SK-N-SH (cell line): ENCODE results near the gene MRM2. TPM values are rescaled to one million over a fixed set of nuclear protein-coding genes. Genes with fewer than 3 reads are reported as not detected.

Source experiments
- CTCF ChIA-PET: fragments of 300-600, 350-600 bp; formaldehyde crosslinking; extraction: SDS; loops from one replicate; lab custom pipeline; 2021; lab: Yijun Ruan, JAX
- POLR2A ChIA-PET: fragments of 350-600 bp; sonication (Branson Sonifier 250); formaldehyde crosslinking; extraction: SDS; loops from one replicate; lab custom pipeline; 2020; ENCODE audit warnings: antibody characterized with exemption, inconsistent platforms; lab: Yijun Ruan, JAX
- DNase-seq: peaks from one replicate; pipeline ENCODE4 v3.0.0; 2012
- H2AFZ ChIP-seq: fragments of 200-600 bp; sonication (generic); 2 replicates; pipeline ENCODE4 v1.8.1; 2016; ENCODE audit warnings: antibody characterized with exemption, mild to moderate bottlenecking, low read depth
- H3F3A ChIP-seq: fragments of 200-600 bp; sonication (generic); replicated peaks from 2 replicates; pipeline ENCODE3; 2016; ENCODE audit warnings: antibody characterized with exemption, mild to moderate bottlenecking; ENCODE audit not compliant: insufficient read depth
- H3K27ac ChIP-seq, 2 experiments: fragments of 200-500 bp in 1 of 2; fragments of 200-600 bp in 1 of 2; sonication (Bioruptor generic) in 1 of 2; sonication (generic), shearing (Covaris generic) in 1 of 2; 2 replicates each; pipeline versions ENCODE4 v1.5.1 to v1.6.1; 2014 to 2016; ENCODE audit warnings: low read depth in 2 of 2, inconsistent platforms in 1 of 2, low read length in 1 of 2, mild to moderate bottlenecking in 1 of 2, mixed read lengths in 1 of 2
- H3K27me3 ChIP-seq: fragments of 200-600 bp; sonication (generic), shearing (Covaris generic); 2 replicates; pipeline ENCODE4 v1.6.1; 2016; ENCODE audit warnings: mixed run types; ENCODE audit not compliant: insufficient read depth
- H3K36me3 ChIP-seq, 2 experiments: fragments of 200-500 bp in 1 of 2; fragments of 200-600 bp in 1 of 2; sonication (Bioruptor generic) in 1 of 2; sonication (generic) in 1 of 2; replicated peaks in 1 of 2; 2 replicates each; pipeline versions ENCODE3 to v1.5.1; 2014 to 2016; ENCODE audit warnings: low read length in 1 of 2, mild to moderate bottlenecking in 1 of 2; ENCODE audit not compliant: insufficient read depth in 2 of 2, control insufficient read depth in 1 of 2
- H3K4me1 ChIP-seq, 2 experiments: fragments of 200-500 bp in 1 of 2; fragments of 200-600 bp in 1 of 2; sonication (Bioruptor generic) in 1 of 2; sonication (generic), shearing (Covaris generic) in 1 of 2; 2 replicates each; pipeline versions ENCODE4 v1.5.1 to v1.6.1; 2014 to 2016; ENCODE audit warnings: low read depth in 1 of 2, low read length in 1 of 2, mixed run types in 1 of 2; ENCODE audit not compliant: insufficient read depth in 2 of 2, control insufficient read depth in 1 of 2
- H3K4me2 ChIP-seq: fragments of 200-600 bp; sonication (generic), shearing (Covaris generic); 2 replicates; pipeline ENCODE4 v1.6.1; 2017; ENCODE audit warnings: mixed run types
- H3K4me3 ChIP-seq, 2 experiments: fragments of 200-500 bp in 1 of 2; fragments of 200-600 bp in 1 of 2; sonication (Bioruptor generic) in 1 of 2; sonication (generic), shearing (Covaris generic) in 1 of 2; 2 replicates each; pipeline versions ENCODE4 v1.5.1 to v1.8.1; 2014 to 2016; ENCODE audit warnings: low read depth in 2 of 2, inconsistent platforms in 1 of 2, low read length in 1 of 2, mild to moderate bottlenecking in 1 of 2, mixed read lengths in 1 of 2, moderate library complexity in 1 of 2
- H3K79me2 ChIP-seq: fragments of 200-600 bp; sonication (generic); 2 replicates; pipeline ENCODE4 v1.8.1; 2017; ENCODE audit warnings: mild to moderate bottlenecking; ENCODE audit not compliant: insufficient read depth
- H3K9ac ChIP-seq: fragments of 200-600 bp; sonication (generic); 2 replicates; pipeline ENCODE4 v1.6.1; 2017; ENCODE audit warnings: mixed run types
- H3K9me2 ChIP-seq: fragments of 200-600 bp; sonication (generic); 2 replicates; pipeline ENCODE4 v1.6.1; 2017; ENCODE audit warnings: mixed run types
- H3K9me3 ChIP-seq: fragments of 200-600 bp; sonication (generic); 2 replicates; pipeline ENCODE4 v1.6.1; 2017; ENCODE audit warnings: mixed run types, mild to moderate bottlenecking, moderate library complexity
- H4K20me1 ChIP-seq: fragments of 200-600 bp; sonication (generic); 2 replicates; pipeline ENCODE4 v1.6.1; 2017; ENCODE audit warnings: mild to moderate bottlenecking, mixed run types; ENCODE audit not compliant: insufficient read depth
- CHD2 ChIP-seq: fragments of 150-350 bp; IDR thresholded peaks from 2 replicates; pipeline ENCODE4 v1.6.1; 2018; ENCODE audit warnings: low read length; ENCODE audit not compliant: partially characterized antibody
- CTCF ChIP-seq: fragments of 200-600 bp; sonication (generic); IDR thresholded peaks from 2 replicates; pipeline ENCODE4 v1.6.1; 2017; ENCODE audit warnings: antibody characterized with exemption, mild to moderate bottlenecking, moderate library complexity
- ELF1 ChIP-seq: IDR thresholded peaks from 2 replicates; pipeline ENCODE4 v1.4.0; 2012
- EZH2phosphoT487 ChIP-seq: fragments of 200-600 bp; sonication (generic); IDR thresholded peaks from 2 replicates; pipeline ENCODE4 v1.6.1; 2017; ENCODE audit warnings: low read depth, mixed run types, mild to moderate bottlenecking, antibody characterized with exemption, moderate library complexity, borderline replicate concordance
- FOXJ3 ChIP-seq: sonication (generic); formaldehyde crosslinking; IDR thresholded peaks from 2 replicates; pipeline ENCODE4 v1.5.1; 2020; ENCODE audit warnings: mild to moderate bottlenecking, missing genetic modification reagents
- FOXM1 ChIP-seq: IDR thresholded peaks from 2 replicates; pipeline ENCODE4 v1.4.0; 2012; ENCODE audit warnings: low read depth, mild to moderate bottlenecking
- GABPA ChIP-seq: IDR thresholded peaks from 2 replicates; pipeline ENCODE4 v1.4.0; 2012; ENCODE audit warnings: low read depth, mild to moderate bottlenecking
- GATA2 ChIP-seq: sonication (generic); formaldehyde crosslinking; IDR thresholded peaks from 2 replicates; pipeline ENCODE4 v1.5.0; 2020; ENCODE audit warnings: mild to moderate bottlenecking, missing genetic modification reagents
- IRF3 ChIP-seq: fragments of 150-350 bp; IDR thresholded peaks from 2 replicates; pipeline ENCODE4 v1.6.1; 2016; ENCODE audit warnings: mild to moderate bottlenecking, low read depth, low read length
- MAX ChIP-seq: IDR thresholded peaks from 2 replicates; pipeline ENCODE4 v1.4.0; 2012; ENCODE audit warnings: low read depth
- MEF2A ChIP-seq: IDR thresholded peaks from 2 replicates; pipeline ENCODE4 v1.4.0; 2012; ENCODE audit warnings: low read depth, borderline replicate concordance
- MXI1 ChIP-seq: IDR thresholded peaks from 2 replicates; pipeline ENCODE4 v1.6.1; 2012; ENCODE audit warnings: mild to moderate bottlenecking, low read depth, low read length, improper control_type of control experiment
- NFIC ChIP-seq: IDR thresholded peaks from 2 replicates; pipeline ENCODE4 v1.4.0; 2012; ENCODE audit warnings: borderline replicate concordance
- NRF1 ChIP-seq: IDR thresholded peaks from 2 replicates; pipeline ENCODE4 v1.6.1; 2012; ENCODE audit warnings: low read depth, mild to moderate bottlenecking, low read length
- PBX3 ChIP-seq: IDR thresholded peaks from 2 replicates; pipeline ENCODE4; 2012
- RAD21 ChIP-seq: IDR thresholded peaks from 2 replicates; pipeline ENCODE4 v1.6.1; 2012; ENCODE audit warnings: mild to moderate bottlenecking, low read length
- RCOR1 ChIP-seq: fragments of 150-350 bp; IDR thresholded peaks from 2 replicates; pipeline ENCODE4 v1.6.1; 2017; ENCODE audit warnings: antibody characterized with exemption, low read length
- RXRA ChIP-seq: IDR thresholded peaks from 2 replicates; pipeline ENCODE4 v1.4.0; 2012; ENCODE audit warnings: low read depth, mild to moderate bottlenecking, borderline replicate concordance
- SMC3 ChIP-seq: IDR thresholded peaks from 2 replicates; pipeline ENCODE4 v1.6.1; 2012; ENCODE audit warnings: low read depth, low read length, improper control_type of control experiment
- TAF1 ChIP-seq: IDR thresholded peaks from 2 replicates; pipeline ENCODE4 v1.6.1; 2012; ENCODE audit warnings: low read depth, mild to moderate bottlenecking, low read length, moderate library complexity, borderline replicate concordance
- TEAD4 ChIP-seq: IDR thresholded peaks from 2 replicates; pipeline ENCODE4 v1.4.0; 2012; ENCODE audit warnings: mild to moderate bottlenecking, borderline replicate concordance; ENCODE audit not compliant: insufficient read depth
- USF1 ChIP-seq: IDR thresholded peaks from 2 replicates; pipeline ENCODE4 v1.4.0; 2012; ENCODE audit warnings: low read depth, borderline replicate concordance
- YY1 ChIP-seq: IDR thresholded peaks from 2 replicates; pipeline ENCODE4 v1.4.0; 2012; ENCODE audit warnings: low read depth, mild to moderate bottlenecking
- WGBS: methylation state at CpG from one replicate; pipeline ENCODE4 v1.1.6; 2017; ENCODE audit warnings: low lambda C conversion rate; 5-methylcytosine and 5-hydroxymethylcytosine counted together
- polyA plus RNA-seq, 3 experiments: library from polyadenylated mRNA; depleted of rRNA; stranded (reverse); fragments of >200 nt; gene quantifications; 2 replicates each; pipeline ENCODE4 v1.2.3, GENCODE V29; 2012

Gene MRM2
- polyA plus RNA-seq, 1 of the 3 experiments (the other 2 are of a cell fraction), result 30.7 TPM

GRCh38 chr7:2227699-2228098, 14.3 kb downstream of the MRM2 start (continued):
- TF ChIP-seq USF1 (no peak), GABPA (no peak), FOXJ3 (CRISPR knock-in tag) (no peak), EZH2phosphoT487 (no peak), RAD21 (no peak), RXRA (no peak), NFIC (no peak), YY1 (no peak), TAF1 (no peak), ELF1 (no peak), RCOR1 (no peak)

GRCh38 chr7:2225830-2226229, 16.2 kb downstream of the MRM2 start:
- ChIA-PET CTCF (interaction anchor here (0.6 to 1.3 kb wide), 3 partner anchors 10 to 121 kb away, joined by 3 to 4 read pairs (median 3); no protein-coding TSS in a partner anchor), POLR2A (no interaction called here)
- H3K27ac ChIP-seq, result no peak overlapping the region
- no peak for DNase-seq
- no peak overlapping the region for H2AFZ ChIP-seq
- H3K79me2 ChIP-seq, result peaks cover 65% of the 10 kb centered on the region
- H4K20me1 ChIP-seq, result peaks cover 3% of the 10 kb centered on the region; the same call in 1 of the 2 replicates
- no peak overlapping the region for H3K9ac ChIP-seq
- H3K4me3 ChIP-seq, result no peak overlapping the region
- H3F3A ChIP-seq, result no peaks in the 10 kb centered on the region
- no peak overlapping the region for H3K4me2 ChIP-seq
- peaks cover 41 to 61% of the 10 kb centered on the region in 2 experiments for H3K36me3 ChIP-seq
- no peaks in the 10 kb centered on the region for H3K9me2 ChIP-seq
- no peaks in the 10 kb centered on the region for H3K9me3 ChIP-seq
- 99% methylated on average over 13 of the region's 13 CpGs for WGBS
- no peaks in the 10 kb centered on the region for H3K27me3 ChIP-seq
- peaks cover 0 to 24% of the 10 kb centered on the region in 2 experiments; a peak in 1 of 4 replicates for H3K4me1 ChIP-seq
- TF ChIP-seq TEAD4 (no peak), CTCF (no peak), IRF3 (no peak), GATA2 (CRISPR knock-in tag) (no peak), FOXM1 (no peak), MEF2A (no peak), RCOR1 (no peak), USF1 (no peak), PBX3 (no peak), YY1 (no peak), CHD2 (no peak), TAF1 (no peak), FOXJ3 (CRISPR knock-in tag) (no peak), MAX (no peak), SMC3 (no peak), NRF1 (no peak), ELF1 (no peak), MXI1 (no peak)
